ENCODE results near the gene ASPRV1.
"Not testable (repeated sequence)": the region's sequence is repeated elsewhere in the genome, so short reads cannot be mapped to it uniquely, and the experiment has no call there.

The ASPRV1 gene

DNA sequence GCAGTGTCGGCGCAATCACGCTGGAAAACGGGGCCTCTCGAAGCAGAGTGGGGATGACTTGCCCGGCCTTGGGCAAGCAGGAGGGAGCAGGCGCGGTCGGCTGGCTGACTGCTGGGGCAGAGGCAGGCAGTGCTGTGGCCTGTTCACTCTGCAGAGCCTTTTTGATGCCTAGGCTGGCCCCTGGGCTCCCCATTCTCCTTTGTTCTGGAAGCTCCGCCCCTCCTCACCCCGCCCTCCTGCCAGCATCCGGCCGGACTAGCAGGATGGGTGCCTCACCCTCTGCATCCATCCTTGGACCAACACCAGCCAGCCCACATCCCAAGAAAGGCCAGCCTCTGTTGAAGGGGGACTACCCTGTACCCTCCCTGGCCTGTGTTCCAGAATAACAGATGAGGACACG, at the start of gene ASPRV1:
Gene ASPRV1 (minus strand): TSS at position 136 of the 400 bp plus-strand sequence. CDS start 195 bp downstream, outside the sequence.
- no peak for DNase-seq

DNA sequence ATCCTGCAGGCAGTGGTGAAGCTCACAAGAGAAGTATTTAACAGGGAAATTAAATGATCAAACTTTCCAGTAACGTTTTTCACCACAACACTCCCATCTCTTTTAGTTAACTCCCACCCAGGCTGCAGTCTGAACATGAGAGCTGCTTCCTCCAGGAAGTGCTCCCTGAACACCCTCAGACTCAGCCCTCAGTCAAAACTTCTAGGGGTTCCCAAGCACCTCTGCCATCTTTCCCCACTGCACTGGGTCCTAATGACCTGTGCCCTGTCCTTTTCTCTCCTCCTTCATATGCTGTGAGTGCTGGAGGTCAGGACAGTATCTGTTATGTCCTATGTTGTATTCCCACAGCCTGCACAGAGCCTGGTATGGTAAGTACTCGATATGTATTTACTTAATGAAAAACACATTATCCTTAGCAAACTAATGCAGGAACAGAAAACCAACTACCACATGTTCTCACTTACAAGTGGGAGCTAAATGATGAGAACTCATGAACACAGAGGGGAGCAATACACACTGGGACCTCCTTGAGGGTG, 49.2 kb upstream of the ASPRV1 start:
- no peak for DNase-seq

DNA sequence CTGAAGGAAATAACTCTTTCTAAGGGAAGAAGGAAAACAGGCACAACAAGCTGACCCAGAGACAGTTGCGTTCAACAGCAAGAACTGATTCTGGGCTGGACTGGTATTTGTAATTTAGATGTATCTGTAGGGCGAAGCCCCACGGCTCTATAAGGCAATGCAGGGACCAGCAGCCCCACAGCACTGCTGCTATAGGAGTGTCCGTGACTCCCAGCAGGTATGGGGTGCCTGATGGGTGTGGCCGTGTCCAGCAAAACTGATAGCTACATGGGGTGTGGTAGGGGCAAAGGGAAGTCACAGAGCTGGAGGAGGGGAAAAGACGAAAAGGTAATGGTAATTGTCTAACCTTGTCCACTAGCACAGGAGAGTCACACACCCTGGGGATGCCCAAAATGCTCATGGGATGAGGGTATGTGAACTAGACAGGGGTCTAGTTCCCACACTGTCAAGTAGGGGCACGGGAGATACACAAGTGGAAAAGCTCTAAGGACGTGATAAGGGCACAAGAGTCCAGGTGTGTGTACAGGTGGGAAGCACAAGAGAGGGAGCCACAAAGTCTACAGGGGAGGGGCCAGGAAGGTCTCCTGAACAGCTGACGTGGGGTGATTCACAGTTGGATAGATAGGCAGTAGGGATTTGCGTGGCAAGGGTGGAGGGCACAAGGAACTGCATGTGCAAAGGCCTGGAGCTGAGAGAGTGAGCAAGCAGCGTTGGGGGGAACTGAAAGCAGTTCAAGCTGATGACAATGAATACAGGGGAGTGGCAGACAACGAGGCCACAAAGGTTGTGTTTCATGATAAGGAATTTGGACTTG, 48.5 kb upstream of the ASPRV1 start:
- DNase-seq: no peak

DNA sequence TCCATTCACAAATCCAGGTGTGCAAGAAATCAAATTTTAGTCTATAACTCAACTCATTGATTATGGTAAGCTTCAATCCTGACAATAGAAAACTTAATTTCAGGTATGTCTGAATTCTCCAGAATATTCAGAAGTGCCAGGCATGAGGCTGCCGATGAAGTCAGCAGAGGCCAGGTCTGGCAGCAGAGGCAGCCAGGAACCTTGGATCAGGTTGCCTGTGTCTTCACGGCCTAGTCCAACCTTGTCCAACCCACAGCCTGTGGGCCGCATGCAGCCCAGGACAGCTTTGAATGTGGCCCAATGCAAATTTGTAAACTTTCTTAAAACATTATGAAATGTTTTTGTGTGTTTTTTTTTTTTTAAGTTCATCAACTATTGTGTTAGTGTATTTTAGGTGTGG, 46.9 kb upstream of the ASPRV1 start:
- DNase-seq: no peak

DNA sequence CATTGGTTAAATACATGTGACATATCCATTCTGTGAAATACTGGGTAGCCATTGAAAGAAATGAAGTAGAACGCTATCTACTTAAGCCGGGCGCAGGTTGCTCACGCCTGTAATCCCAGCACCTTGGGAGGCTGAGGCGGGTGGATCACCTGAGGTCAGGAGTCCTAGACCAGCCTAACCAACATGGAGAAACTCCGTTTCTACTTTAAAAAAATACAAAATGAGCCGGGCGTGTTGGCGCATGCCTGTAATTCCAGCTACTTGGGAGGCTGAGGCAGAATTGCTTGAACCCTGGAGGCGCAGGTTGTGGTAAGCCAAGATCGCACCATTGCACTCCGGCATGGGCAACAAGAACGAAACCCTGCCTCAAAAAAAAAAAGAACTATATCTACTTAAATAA, 45.7 kb upstream of the ASPRV1 start:
- DNase-seq: no peak

DNA sequence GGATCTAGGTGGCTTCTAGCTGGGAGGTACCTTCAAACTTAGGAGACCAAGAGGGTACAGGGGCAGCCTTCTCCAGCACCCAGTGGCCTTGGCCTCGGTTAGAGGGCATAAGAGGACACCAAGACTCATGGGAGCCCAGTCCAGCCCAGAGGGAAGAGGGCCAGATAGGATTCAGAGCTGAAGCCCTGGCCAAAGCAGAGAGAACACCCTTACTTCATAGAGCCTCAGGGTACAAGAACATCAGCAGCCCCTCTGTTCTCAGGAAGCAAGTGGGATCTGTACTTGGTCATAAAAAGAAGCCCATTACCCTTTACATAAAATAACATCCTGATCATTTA, 45.0 kb upstream of the ASPRV1 start:
- DNase-seq: no peak

DNA sequence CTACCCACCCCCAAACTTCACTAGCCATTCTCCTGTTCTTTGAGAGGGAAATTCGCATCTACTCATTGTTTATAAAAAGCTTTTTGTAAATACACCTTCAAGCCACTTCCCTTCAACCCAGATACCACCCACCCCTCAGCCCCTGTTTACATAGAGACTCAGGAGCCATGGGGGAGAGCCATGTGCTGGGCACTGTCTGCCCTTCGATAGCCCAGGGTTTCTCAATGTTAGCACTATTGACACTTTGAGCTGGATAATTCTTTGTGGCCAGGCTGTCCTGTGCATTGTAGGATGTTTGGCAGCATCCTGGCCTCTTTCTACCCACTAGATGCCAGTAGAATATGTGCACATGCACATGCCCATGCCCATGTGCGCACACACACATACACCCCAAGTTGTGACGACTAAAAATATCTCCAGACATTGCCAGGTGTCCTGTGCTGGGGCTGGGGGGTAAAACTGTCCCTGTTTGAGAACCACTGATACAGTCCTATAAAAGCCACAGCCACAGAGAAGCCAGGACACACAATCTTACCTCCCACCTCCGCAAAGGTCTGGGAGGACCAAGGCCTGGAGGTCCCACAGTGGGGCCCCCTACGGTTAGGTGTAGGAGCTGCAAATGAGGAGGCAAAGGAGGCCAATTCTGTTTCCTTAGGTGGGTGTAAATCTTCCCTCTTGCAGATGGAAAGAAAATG, 44.5 kb upstream of the ASPRV1 start:
- DNase-seq: no peak

DNA sequence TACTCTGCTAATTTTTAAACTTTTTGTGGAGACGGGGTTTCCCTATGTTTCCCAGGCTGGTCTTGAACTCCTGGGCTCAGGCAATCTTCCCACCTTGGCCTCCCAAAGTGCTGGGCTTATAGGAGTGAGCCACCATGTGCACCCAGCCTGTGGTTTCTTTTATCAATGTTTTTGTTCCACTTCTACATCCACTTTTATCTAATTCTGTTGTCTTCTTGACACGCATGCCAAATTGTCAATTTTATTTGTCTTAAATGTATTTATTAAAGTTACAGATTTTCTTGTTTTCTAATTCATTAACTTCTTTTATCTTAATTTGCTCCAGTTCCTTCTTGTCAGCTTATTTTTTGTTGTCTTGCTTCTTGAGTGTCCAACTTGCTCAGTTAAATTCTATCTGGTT, 43.8 kb upstream of the ASPRV1 start:
- DNase-seq: no peak

DNA sequence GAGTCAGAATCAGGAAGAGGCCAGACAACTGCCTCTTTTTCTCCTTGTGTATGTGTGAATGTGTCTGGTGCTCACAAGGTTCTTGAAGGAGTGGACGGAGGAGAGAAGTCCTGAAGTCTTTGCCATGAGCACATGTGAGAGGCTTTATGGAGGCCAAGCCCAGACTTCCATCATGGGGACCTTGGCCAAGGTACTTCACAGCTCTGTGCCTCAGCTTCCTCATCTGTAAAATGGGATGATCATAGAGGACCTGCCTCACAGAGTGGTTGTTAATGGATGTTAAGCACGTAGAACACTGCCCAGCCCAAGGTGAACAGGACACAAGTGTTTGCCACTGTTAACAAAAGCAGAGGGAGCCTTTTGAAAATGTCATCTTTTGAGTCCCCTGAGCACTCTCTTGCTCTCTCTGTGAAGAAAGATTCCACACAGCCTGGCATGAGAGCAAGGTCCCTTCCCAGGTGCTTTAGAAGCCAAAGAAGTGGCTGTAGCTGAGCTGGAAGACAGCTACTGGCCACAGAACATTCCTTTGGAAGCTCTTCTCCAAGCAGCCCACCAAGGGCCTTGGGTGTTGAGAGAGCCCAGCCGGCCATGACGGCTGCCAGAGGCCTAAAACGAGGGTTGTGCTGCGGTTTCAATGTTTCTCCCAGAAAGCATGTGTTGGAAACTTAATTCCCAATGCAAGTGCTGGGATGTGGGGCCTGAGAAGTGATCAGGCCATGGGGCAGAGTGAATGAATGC, 41.8 kb upstream of the ASPRV1 start:
- no peak for DNase-seq

DNA sequence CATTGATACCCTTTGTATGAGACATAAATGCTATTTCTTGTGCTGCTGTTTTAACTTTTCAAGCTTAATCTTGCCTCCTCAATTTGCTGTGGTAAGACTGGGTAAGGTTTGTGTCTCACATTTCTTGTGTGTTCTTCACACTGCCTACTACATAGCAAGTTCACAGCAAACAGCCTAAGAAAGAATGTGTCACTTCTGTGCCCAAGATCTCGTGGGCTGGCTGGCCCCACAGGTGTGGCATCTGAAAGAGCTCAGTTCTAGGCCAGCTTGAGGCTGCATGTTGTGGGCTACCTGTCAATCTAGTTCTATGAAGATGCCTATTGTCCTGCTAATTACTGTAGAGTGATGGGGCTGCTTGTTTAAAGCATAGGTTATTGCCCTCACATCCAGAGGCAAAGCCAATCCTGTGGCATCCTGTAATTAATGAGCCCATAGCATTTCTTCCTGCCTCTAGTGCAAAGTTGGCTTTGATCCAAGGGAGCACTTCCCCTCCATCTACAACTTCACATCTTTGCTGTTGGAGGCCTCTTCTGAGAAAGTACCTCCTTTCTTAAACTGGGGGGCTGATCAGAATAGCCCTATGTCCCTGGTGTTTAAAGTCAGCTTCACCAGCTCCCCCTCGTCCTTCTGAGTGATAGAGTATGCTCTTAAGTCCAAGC, 40.9 kb upstream of the ASPRV1 start:
- no peak for DNase-seq

DNA sequence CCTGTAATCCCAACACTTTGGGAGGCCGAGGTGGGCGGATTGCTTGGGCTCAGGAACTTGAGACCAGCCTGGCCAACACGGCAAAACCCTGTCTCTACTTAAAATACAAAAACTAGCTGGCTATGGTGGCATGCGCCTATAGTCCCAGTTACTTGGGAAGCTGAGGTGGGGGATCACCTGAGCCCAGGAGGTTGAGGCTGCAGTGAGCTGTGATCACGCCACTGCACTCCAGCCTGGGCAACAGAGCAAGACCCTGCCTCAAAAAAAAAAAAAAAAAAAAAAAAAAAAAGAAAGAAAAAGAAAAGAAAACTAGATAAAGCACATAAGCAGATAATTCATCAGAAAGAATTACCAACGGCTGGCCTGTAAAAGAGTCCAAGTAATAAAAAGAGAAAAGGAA, 39.1 kb upstream of the ASPRV1 start:
- not testable (repeated sequence) for DNase-seq

DNA sequence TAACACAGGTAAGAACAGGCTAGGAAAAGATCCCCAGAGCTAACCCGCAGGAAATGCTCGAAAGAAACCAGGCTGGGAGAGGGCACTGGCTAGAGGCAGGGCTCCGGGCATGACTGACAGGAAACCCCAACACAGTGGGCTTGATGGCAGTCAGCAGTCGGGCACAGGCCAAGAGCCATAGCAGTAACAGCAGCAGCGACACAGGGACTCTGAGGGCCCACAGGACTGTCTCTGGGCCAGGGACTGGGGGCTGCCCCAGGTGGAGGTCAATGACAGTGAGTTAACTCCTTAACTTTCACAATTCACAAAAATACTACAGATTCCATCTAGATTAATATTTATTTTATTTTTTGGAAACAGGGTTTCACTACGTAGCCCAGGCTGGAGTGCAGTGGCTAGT, 37.3 kb upstream of the ASPRV1 start:
- no peak for DNase-seq

DNA sequence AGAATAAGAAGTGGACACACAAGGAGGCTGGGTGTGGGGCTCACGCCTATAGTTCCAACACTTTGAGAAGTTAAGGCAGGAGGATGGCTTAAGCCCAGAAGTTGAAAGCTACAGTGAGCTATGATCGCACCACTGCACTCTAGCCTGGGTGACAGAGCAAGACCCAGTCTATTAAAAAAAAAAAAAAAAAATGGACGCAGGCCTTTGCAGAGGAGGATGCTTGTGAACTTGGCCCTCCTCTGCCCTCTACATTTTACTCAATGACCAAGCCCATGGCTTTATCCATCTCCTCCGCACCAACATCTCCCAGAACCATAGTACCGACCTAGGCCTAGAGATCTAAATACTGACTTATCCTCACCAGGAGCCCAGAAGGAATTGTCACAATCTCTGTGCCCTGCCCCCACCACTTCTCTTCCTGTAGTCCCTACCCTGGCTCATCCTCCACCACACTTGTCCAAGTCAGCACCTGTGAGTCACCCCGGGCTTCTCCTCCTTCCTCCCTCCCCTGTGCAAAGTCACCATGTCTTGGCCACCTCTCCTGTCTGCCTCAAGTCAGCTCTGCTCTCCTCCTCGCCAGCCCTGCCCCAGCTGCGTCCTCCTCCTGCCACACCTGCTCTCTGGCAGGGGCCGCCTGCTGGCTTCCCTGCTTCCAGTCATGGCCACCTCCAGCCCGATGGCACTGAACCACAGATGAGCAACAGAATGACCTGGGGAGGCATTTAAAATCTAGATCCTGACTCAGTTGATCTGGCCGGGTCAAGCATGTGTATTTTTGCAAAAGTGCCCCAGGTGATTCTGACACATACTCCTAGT, 35.8 kb upstream of the ASPRV1 start:
- DNase-seq: no peak

DNA sequence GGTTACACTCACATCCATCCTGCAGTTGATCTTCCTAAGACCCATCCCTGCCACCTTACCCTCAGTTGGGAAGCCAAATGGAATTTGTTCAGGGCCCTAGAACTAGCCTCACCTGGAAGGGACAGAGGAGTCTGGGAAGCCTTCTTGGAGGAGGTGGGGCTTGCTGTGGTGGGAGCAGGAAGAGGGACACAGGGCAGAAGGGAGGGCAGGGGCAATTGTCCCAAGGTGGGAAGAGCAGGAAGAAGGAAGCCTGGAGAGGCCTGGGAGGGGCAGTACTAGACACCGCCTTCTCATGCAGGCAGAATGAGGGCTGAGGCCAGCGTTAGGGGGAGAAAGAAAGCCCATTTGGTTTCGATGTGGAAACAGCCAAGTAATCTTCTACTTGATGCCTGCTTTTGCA, 34.1 kb upstream of the ASPRV1 start:
- DNase-seq: no peak

DNA sequence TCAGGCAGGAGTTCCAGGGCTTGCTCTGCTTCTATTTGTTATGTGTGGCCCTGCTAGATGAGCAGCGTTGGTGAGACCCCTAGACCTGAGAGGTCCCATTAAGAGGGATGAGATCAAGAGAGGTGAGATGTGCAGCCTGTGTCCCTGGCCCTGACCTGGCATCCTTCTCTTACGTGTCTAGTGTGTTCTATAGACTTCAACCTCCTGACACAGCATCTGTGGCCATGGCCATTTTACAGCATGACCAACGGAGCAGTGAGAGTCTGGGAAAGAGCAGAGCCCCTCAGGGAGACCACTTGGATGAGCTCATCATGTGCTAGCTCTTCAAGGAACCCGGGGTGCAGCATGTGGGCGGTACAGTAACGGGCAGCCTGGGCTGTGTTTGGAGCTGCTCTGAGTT, 32.7 kb upstream of the ASPRV1 start:
- DNase-seq: no peak

DNA sequence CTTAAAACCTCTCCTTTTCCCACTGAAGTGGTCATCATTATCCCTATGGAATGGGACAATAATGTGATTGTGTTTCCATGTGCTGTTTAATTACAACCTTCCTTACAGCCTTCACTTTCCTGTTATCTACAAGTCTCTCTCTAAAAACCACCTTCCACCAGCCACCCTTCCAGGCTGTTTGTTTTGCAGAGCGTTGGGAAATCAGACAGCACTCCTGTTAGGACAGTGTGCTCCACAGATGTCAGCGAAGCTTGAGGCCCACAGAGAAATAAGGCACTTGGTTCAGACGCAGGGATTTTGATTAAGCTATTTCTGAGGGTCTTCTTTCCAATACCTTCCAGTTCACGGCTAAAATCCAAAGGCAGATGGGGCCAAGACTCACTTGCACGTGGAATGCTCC, 32.3 kb upstream of the ASPRV1 start:
- DNase-seq: no peak

DNA sequence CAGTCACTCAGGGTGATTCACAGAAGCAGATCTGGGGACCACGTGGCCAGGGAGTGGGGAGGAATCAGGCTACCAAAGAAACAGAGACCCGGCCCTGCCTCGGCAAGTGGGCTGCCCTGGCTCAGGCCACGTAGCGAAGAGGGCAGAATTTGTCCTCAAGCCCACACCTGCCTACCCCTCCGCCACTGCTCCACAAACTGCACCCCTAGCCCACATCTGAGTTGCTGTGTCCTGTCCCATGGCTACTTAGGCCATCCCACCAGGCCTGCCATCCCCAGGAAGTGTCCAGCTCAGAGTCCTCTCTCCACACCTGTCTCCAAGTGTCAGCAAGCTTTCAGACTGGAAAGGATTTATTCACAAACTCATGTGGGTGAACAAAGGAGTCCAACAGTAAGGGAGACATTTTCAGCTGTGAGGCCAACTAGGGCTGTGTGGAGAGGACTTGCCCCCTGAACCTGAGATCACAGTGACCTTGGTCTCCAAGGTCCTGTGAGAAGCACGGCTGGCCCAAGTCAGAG, 31.7 kb upstream of the ASPRV1 start:
- no peak for DNase-seq

DNA sequence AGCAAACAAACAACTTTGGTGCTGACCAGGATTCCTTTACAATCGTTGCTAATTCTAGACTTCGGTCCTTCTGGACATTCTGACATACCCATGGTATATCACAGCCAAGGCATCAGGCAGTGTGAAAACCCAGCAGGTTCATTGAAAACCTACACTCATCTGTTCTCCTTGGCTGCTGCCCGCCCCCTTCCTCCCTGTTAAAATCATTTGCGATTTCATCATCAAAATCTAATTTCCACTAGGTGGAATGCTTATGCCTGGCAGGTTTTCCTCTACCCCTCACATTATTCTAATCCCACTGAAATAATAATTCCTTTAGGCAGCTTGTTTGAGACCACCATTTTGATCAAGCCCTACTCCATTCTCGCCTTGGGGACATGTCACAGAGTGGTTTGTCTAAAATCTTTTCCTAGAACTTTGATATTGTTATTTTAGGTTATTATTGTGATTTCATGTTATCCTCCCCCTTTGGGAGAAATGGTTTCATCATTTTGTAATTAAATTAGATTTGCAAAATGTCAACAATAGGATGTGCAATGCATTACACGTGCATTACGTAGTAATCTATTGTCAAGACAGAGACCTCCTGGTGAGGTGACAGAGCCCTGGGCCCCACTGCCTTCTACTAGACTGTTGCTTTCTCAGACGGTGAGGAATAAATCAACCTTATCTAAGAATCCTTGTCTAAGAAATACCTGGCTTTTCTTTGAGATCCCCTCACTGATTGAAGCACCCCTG, 31.0 kb upstream of the ASPRV1 start:
- DNase-seq: no peak

DNA sequence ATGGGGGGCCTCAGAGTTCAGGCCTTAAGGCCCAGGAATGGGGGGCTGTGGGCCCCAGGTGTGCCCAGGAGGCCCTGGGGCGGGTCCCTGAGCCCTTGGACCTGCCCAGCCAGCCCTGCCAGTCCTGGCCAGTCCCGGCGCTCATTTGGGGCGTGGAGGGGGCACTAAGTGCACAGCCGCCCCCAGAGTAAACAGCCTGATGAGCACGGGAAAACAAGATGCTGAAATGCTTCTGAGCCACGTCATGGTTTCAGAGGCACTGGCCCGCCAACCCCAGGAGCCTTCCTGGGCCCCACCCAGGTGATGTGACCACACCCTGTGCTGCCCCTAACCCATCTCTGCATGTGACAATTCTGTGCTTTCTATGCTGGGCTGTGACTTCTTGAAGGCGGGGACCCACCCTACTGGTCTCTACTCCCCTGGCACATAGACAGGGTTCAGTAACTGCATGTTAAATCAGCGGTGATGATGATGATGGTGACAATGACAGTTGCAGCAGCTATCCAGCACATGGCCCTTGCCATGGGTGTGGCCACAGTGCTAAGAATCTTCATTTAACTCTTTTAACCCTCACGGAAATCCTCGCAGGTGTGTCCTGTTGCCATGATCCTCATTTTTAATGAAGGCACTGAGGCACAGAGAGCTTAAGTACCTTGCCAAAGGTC, 28.1 kb upstream of the ASPRV1 start:
- DNase-seq: no peak

DNA sequence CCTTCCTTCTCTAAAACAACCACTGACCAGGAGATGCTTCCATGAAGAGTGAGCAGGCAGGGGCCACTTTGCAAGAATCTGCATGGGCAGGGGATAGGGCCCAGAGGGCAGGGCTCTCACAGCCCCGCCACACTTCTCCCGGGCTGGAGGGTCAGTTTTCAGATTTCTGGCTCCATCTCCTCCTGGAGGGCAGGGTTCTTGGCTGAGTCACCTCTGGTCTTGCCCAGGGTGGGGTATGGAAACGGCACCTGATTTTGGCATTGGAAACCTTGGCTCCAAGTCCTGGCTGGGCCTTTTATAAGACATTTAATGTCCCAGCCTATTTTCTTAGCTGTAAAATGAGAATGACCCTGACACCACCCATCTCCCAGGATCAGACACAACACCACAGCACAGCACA, 27.6 kb upstream of the ASPRV1 start:
- DNase-seq: no peak

Data from cortex of kidney (tissue), 1 donor.